ENCODE measurements around the gene INPP4B. TPM values are rescaled to one million over a fixed set of nuclear protein-coding genes. Genes with fewer than 3 reads are reported as not detected.

The INPP4B gene
- total RNA-seq, 1 experiment from 2014 or later, result 17.6 TPM

DNA sequence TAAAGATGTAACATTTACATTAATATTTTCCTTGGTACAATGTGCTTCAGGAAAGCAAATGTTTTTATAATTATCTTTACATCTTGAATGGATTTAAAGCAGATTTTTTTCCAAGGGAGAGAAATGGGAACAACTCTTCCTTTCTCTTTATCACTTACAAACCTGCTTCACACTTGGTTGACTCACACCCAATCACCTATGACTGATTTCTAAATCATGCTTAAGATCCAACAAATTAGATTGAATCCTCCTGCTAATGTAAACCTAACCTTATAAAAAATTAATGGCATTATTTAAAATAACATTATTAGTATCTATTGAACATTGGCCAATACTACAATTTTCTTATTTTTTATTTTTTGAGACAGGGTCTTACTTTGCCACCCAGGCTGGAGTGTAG lies 127.1 kb downstream of the INPP4B start:
- CTCF ChIA-PET, result interaction anchor here (0.7 to 3.3 kb wide), 6 partner anchors 17 to 366 kb away, joined by 3 to 13 read pairs (median 3); no protein-coding TSS in a partner anchor
- H3K4me1 Mint-ChIP-seq (ENCODE audit: insufficient read depth, unreplicated experiment), result peaks cover 17% of the 10 kb centered on the region
- no peak for DNase-seq (ENCODE audit: unreplicated experiment)
- H3K36me3 Mint-ChIP-seq (ENCODE audit: insufficient read depth, unreplicated experiment), result no peaks in the 10 kb centered on the region
- no peak for TF ChIP-seq CTCF (IDR thresholded peaks at IDR 0.05; ENCODE audit: unreplicated experiment)
- H3K9me3 Mint-ChIP-seq (ENCODE audit: unreplicated experiment), result no peaks in the 10 kb centered on the region
- no peak overlapping the region for H3K4me3 Mint-ChIP-seq (ENCODE audit: unreplicated experiment)
- no TSS peak for BruUV-seq (replicated peaks)
- no peak overlapping the region for H3K27ac Mint-ChIP-seq (ENCODE audit: low read depth, unreplicated experiment)
- POLR2A ChIA-PET, result interaction anchor here (0.7 to 1.1 kb wide), 2 partner anchors 15 to 366 kb away, joined by 4 to 5 read pairs; no protein-coding TSS in a partner anchor
- intact Hi-C loops (cut with micrococcal nuclease), result no loop called here
- H3K27me3 Mint-ChIP-seq (ENCODE audit: insufficient read depth, unreplicated experiment), result no peaks in the 10 kb centered on the region

DNA sequence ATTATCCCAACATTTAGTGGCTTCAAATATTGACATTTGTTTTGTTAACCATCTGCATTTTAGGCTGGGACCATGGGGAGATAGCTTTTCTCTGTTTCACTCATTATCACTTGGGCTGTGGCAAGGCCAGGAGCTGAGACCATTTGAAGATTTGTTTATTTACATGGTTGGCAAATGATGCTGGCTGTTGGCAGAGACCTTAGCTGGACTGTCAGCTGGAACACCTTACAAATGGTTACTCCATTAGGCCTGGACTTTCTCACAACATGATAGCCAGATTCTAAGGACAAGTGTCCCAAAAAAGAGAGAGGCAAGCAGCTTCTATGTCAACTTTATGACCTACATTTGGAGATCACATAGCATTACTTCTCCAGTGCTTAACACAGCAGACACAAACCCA lies 130.4 kb downstream of the INPP4B start:
- H3K27me3 Mint-ChIP-seq (ENCODE audit: insufficient read depth, unreplicated experiment), result no peaks in the 10 kb centered on the region
- no peaks in the 10 kb centered on the region for H3K9me3 Mint-ChIP-seq (ENCODE audit: unreplicated experiment)
- DNase-seq (ENCODE audit: unreplicated experiment), result no peak
- ChIA-PET CTCF (interaction anchor here (1.3 kb wide), 1 partner anchor 363 kb away, joined by 4 read pairs; no protein-coding TSS in a partner anchor), POLR2A (interaction anchor here (0.9 kb wide), 1 partner anchor 9 kb away, joined by 3 read pairs; no protein-coding TSS in a partner anchor)
- no peak overlapping the region for H3K27ac Mint-ChIP-seq (ENCODE audit: low read depth, unreplicated experiment)
- H3K36me3 Mint-ChIP-seq (ENCODE audit: insufficient read depth, unreplicated experiment), result no peaks in the 10 kb centered on the region
- intact Hi-C loops (cut with micrococcal nuclease), result no loop called here
- H3K4me3 Mint-ChIP-seq (ENCODE audit: unreplicated experiment), result no peak overlapping the region
- H3K4me1 Mint-ChIP-seq (ENCODE audit: insufficient read depth, unreplicated experiment), result peaks cover 3% of the 10 kb centered on the region
- TF ChIP-seq CTCF (IDR thresholded peaks at IDR 0.05; ENCODE audit: unreplicated experiment), result no peak
- BruUV-seq (replicated peaks), result no TSS peak

- no peak for DNase-seq (ENCODE audit: unreplicated experiment)
- Mint-ChIP-seq H3K27ac (ENCODE audit: low read depth, unreplicated experiment) (no peak overlapping the region), H3K4me1 (ENCODE audit: insufficient read depth, unreplicated experiment) (no peaks in the 10 kb centered on the region), H3K4me3 (ENCODE audit: unreplicated experiment) (no peak overlapping the region), H3K27me3 (ENCODE audit: insufficient read depth, unreplicated experiment) (no peaks in the 10 kb centered on the region), H3K36me3 (ENCODE audit: insufficient read depth, unreplicated experiment) (no peaks in the 10 kb centered on the region), H3K9me3 (ENCODE audit: unreplicated experiment) (no peaks in the 10 kb centered on the region)
- CTCF ChIA-PET, result interaction anchor here (0.6 to 1.4 kb wide), 3 partner anchors 8 to 587 kb away, joined by 3 to 4 read pairs (median 3); no protein-coding TSS in a partner anchor
- TF ChIP-seq CTCF (IDR thresholded peaks at IDR 0.05; ENCODE audit: unreplicated experiment), result no peak
- no TSS peak for BruUV-seq (replicated peaks)
- POLR2A ChIA-PET, result interaction anchor here (0.8 kb wide), 1 partner anchor 90 kb away, joined by 3 read pairs; no protein-coding TSS in a partner anchor
- intact Hi-C loops (cut with micrococcal nuclease), result no loop called here
These were observed 132.6 kb downstream of the INPP4B start for GRCh38 chr4:142713282-142714030.

DNA sequence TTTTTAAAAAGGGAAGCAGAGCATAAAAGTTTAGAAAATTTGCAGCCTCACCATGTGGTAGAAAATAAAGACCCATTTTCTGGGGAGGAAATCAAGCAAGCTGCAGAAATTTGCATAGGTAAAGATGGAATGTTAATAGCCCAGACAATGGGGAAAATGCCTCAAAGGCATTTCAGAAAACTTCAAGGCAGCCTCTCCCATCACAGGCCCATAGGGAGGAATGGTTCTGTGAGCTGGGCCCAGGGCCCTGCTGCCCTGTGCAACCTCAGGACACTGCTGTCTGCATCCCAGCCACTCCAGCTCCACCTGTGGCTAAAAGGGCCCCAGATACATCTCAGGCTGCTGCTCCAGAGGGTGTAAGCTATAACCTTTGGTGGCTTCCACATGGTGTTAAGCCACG lies 137.9 kb downstream of the INPP4B start:
- TF ChIP-seq CTCF (IDR thresholded peaks at IDR 0.05; ENCODE audit: unreplicated experiment), result no peak
- intact Hi-C loops (cut with micrococcal nuclease), result no loop called here
- POLR2A ChIA-PET, result no interaction called here
- Mint-ChIP-seq H3K4me1 (ENCODE audit: insufficient read depth, unreplicated experiment) (no peaks in the 10 kb centered on the region), H3K4me3 (ENCODE audit: unreplicated experiment) (no peak overlapping the region), H3K9me3 (ENCODE audit: unreplicated experiment) (no peaks in the 10 kb centered on the region), H3K36me3 (ENCODE audit: insufficient read depth, unreplicated experiment) (no peaks in the 10 kb centered on the region), H3K27me3 (ENCODE audit: insufficient read depth, unreplicated experiment) (no peaks in the 10 kb centered on the region), H3K27ac (ENCODE audit: low read depth, unreplicated experiment) (no peak overlapping the region)
- DNase-seq (ENCODE audit: unreplicated experiment), result no peak
- CTCF ChIA-PET, result interaction anchor here (0.6 kb wide), 1 partner anchor 73 kb away, joined by 3 read pairs; no protein-coding TSS in a partner anchor
- no TSS peak for BruUV-seq (replicated peaks)
